ENCODE data around the gene CCDC32.

DNA sequence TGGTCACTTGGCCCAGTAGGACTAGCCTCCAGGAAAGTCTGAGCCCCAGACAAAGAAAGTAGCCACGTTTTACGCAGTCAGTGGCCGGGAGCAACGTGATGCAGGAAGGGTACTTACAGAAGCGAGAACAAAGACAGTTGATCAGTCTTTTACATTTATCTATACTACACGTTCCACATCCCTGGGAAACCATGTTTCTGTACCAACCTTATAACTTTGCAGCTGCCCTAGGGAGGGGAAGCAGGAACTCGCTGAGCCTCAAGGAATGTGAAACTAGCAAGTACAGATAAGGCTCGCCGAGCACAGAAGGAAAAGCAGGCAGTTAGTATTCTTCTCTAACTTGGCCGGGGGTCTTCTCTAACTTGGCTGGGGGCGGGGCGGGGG lies 25.8 kb upstream of the CCDC32 start:
- no peak for TF ChIP-seq POLR2A (IDR thresholded peaks at IDR 0.05)
- TF ChIP-seq, protein P1, sequence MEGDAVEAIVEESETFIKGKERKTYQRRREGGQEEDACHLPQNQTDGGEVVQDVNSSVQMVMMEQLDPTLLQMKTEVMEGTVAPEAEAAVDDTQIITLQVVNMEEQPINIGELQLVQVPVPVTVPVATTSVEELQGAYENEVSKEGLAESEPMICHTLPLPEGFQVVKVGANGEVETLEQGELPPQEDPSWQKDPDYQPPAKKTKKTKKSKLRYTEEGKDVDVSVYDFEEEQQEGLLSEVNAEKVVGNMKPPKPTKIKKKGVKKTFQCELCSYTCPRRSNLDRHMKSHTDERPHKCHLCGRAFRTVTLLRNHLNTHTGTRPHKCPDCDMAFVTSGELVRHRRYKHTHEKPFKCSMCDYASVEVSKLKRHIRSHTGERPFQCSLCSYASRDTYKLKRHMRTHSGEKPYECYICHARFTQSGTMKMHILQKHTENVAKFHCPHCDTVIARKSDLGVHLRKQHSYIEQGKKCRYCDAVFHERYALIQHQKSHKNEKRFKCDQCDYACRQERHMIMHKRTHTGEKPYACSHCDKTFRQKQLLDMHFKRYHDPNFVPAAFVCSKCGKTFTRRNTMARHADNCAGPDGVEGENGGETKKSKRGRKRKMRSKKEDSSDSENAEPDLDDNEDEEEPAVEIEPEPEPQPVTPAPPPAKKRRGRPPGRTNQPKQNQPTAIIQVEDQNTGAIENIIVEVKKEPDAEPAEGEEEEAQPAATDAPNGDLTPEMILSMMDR (IDR thresholded peaks at IDR 0.05), result no peak
